Measurements from ENCODE around the gene CDC25A. TPM values are rescaled to one million over a fixed set of nuclear protein-coding genes. Genes with fewer than 3 reads are reported as not detected.

The CDC25A gene
- total RNA-seq, 1 donor from 2014 or later: 0.77 TPM

GRCh38 chr3:48151058-48151806 is 37.0 kb downstream of the CDC25A start:
- DNase-seq (peak; percentile 85), ATAC-seq (peak; percentile 97)
- intact Hi-C loops (cut with micrococcal nuclease): loop anchor here (5.0 kb wide), 1 partner anchor 324 kb away; no protein-coding TSS in a partner anchor

DNA sequence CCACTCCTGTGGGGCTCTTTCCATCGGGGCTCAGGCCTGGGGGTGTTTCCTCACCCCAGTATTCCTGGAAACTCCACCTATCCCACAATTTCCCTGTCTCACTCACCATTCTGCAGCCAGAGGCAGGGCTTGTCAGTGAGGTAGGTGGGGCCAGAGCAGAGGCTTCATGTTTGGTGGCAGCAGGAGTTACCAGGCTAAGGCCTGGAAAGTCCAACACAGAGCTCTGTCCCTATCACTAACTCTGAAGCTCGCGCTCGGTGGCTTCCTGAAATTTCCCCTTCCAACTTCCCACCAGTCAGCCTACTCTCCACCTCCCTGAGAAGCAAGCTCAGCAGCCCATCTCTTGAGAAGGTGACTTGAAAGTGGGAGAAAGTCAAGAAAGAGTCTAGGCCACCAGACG is 44.2 kb downstream of the CDC25A start:
- ATAC-seq: no peak
- intact Hi-C loops (cut with micrococcal nuclease): no loop called here
- DNase-seq: no peak

GRCh38 chr3:48143567-48143966 is 44.6 kb downstream of the CDC25A start:
- intact Hi-C loops (cut with micrococcal nuclease): no loop called here
- ATAC-seq (no peak), DNase-seq (no peak)

DNA sequence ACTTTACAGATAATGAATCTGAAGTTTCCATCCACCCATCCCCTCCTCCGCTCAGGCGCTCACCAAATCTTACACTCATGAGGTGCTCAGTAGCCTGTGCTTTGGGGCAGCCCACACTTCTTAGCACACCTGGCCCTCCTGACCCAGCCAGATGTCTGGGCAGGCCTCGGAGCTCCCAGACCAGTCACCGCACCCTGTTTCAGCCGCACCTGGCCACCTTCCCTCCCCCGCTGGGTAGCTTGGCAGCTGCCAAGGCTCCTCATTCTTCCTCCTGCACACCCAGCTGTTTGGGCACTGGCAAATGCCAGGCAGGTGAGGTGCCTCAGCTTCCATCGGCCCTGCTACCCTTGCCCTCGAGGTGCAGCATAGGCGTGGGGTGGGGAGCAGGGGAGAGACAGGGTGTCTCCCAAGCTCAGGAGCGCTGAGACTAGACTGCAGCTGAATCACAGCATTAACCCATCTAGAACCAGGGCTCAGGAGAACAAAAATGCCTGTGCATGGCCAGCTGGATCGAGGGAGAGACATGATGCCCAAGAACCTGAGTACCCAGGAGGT is 45.8 kb downstream of the CDC25A start:
- DNase-seq: no peak
- intact Hi-C loops (cut with micrococcal nuclease): no loop called here

GRCh38 chr3:48141604-48142137 is 46.5 kb downstream of the CDC25A start:
- ATAC-seq (no peak), DNase-seq (no peak)
- intact Hi-C loops (cut with micrococcal nuclease): no loop called here

More for the DNA sequence above, 45.8 kb downstream of the CDC25A start:
- no peak for ATAC-seq

GRCh38 chr3:48140936-48141603 is 47.1 kb downstream of the CDC25A start:
- ATAC-seq (no peak), DNase-seq (no peak)
- intact Hi-C loops (cut with micrococcal nuclease): no loop called here

GRCh38 chr3:48140336-48140757 is 47.9 kb downstream of the CDC25A start:
- intact Hi-C loops (cut with micrococcal nuclease): no loop called here
- no peak for DNase-seq
- ATAC-seq: peak; percentile 30

GRCh38 chr3:48137425-48137999 is 50.7 kb downstream of the CDC25A start:
- ATAC-seq: no peak
- intact Hi-C loops (cut with micrococcal nuclease): no loop called here
- no peak for DNase-seq

- intact Hi-C loops (cut with micrococcal nuclease): no loop called here
- no peak for ATAC-seq
Measured at GRCh38 chr3:48135552-48136495, 52.4 kb downstream of the CDC25A start.

GRCh38 chr3:48130321-48130904 is 57.8 kb downstream of the CDC25A start:
- intact Hi-C loops (cut with micrococcal nuclease): no loop called here
- DNase-seq (peak; percentile 85), ATAC-seq (peak; percentile 97)

More at GRCh38 chr3:48135552-48136495, 52.4 kb downstream of the CDC25A start:
- DNase-seq: no peak

GRCh38 chr3:48129921-48130320 is 58.3 kb downstream of the CDC25A start:
- intact Hi-C loops (cut with micrococcal nuclease): no loop called here
- DNase-seq (no peak), ATAC-seq (no peak)

DNA sequence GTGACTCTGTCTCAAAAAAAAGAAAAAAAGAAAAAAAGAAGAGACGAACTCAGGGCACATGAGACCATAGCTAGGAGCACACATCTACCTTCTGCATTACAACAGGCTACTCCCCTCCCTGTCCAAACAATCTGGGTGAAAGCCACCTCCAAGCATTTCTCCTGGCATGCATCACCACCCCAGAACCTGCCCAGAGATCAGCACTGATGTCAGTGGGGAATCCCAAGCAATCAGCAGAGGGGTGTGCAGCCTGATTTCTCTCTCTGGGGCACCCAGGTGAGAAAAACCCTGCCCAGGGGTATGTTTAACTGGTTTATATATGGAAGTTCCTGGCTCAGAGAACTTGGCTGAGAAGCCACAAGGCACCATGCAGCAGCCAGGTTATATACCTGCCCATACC is 59.4 kb downstream of the CDC25A start:
- DNase-seq: no peak
- intact Hi-C loops (cut with micrococcal nuclease): no loop called here
- no peak for ATAC-seq

DNA sequence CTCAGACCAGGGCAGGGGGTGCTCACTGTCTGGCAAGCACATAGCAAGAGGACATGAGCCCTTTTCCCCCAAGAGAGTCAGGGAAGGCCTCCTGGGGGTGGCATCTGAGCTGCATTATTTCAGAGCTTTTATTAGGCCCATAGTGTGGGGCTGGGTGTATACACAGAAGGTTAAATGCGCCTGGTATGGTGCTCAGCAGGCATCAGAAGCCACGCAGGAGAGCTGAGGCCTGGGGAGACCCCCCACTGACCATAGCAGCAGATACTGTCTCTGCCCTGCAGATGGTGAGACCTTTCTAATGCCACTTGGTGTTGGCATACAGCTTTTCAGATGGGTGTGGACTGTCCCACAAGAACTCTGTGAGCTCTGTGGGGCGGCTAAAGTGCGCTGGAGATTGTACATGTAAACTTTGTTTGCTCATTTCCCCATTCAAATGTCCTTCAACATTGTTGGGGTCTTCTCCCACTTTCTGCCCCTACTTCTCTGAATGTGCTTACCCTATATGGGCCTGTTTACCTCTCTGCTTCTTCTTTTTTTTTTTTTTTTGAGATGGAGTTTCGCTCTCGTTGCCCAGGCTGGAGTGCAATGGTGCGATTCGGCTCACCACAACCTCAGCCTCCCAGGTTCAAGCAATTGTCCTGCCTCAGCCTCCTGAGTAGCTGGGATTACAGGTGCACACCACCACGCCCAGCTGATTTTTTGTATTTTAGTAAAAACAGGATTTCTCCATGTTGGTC is 62.2 kb downstream of the CDC25A start:
- no peak for DNase-seq
- no peak for ATAC-seq
- intact Hi-C loops (cut with micrococcal nuclease): no loop called here

GRCh38 chr3:48125013-48125705 is 63.1 kb downstream of the CDC25A start:
- intact Hi-C loops (cut with micrococcal nuclease): no loop called here
- no peak for ATAC-seq
- no peak for DNase-seq

DNA sequence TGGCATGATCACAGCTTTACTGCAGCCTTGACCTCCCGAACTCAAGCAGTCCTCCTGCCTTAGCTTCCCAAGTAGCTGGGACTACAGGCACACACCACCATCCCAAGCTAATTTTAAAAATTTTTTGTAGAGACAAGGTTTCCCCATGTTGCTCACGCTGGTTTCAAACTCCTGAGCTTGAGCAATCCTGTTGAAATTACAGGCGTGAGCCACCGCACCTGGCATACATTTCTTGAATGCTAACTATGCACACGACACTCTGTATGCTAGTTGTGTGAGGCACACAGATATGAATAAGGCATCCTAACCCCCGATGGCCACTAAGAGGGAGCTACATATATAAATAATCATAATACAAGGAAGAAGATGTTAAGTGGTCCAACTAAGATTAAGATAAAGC is 64.9 kb downstream of the CDC25A start:
- ATAC-seq (no peak), DNase-seq (no peak)
- intact Hi-C loops (cut with micrococcal nuclease): no loop called here

GRCh38 chr3:48122504-48122903 is 65.7 kb downstream of the CDC25A start:
- ATAC-seq (no peak), DNase-seq (no peak)
- intact Hi-C loops (cut with micrococcal nuclease): no loop called here

GRCh38 chr3:48120223-48120622 is 68.0 kb downstream of the CDC25A start:
- intact Hi-C loops (cut with micrococcal nuclease): no loop called here
- no peak for DNase-seq
- ATAC-seq: no peak
